Psoas muscle (tissue), 8 donors: Measurements from ENCODE around the gene MYO1C. TPM values are rescaled to one million over a fixed set of nuclear protein-coding genes. Genes with fewer than 3 reads are reported as not detected.

Source experiments
- ATAC-seq, 4 donors: fragments of 200-7000 bp; cut with Tn5 transposase; one replicate each; pipeline ENCODE4 v1.9.1; 2020; ENCODE audit warnings: moderate library complexity in 3 of 4, mild to moderate bottlenecking in 2 of 4
- DNase-seq, 2 donors: peaks; one replicate each; pipeline ENCODE4 v3.0.0-alpha.2; 2020
- H3K27ac ChIP-seq: fragments of 200-600 bp; one replicate; pipeline ENCODE4 v1.8.0; 2022
- H3K27me3 ChIP-seq, 3 donors: fragments of 200-600 bp in 1 of 3; one replicate each; pipeline versions ENCODE4 v1.6.1 to v1.8.0; 2013 to 2022; ENCODE audit warnings: low read length in 2 of 3, mild to moderate bottlenecking in 2 of 3, moderate library complexity in 1 of 3; ENCODE audit not compliant: insufficient read depth in 3 of 3
- H3K36me3 ChIP-seq, 2 donors: fragments of 200-600 bp in 1 of 2; one replicate each; pipeline versions ENCODE4 v1.6.1 to v1.8.0; 2013 to 2022; ENCODE audit warnings: low read depth in 1 of 2, mild to moderate bottlenecking in 1 of 2, moderate library complexity in 1 of 2; ENCODE audit not compliant: insufficient read depth in 1 of 2
- H3K4me1 ChIP-seq: fragments of 200-600 bp; one replicate; pipeline ENCODE4 v1.8.0; 2022
- H3K4me3 ChIP-seq: fragments of 200-600 bp; one replicate; pipeline ENCODE4 v1.8.0; 2022; ENCODE audit warnings: mild to moderate bottlenecking
- H3K9me3 ChIP-seq: fragments of 200-600 bp; one replicate; pipeline ENCODE4 v1.8.0; 2022
- WGBS, 3 donors: extraction: QIAGEN DNeasy Blood & Tissue Kit; methylation state at CpG; one replicate each; pipeline versions ENCODE4 v1.1.6 to v1.1.7; 2013; 5-methylcytosine and 5-hydroxymethylcytosine counted together
- intact Hi-C, 2 donors: fragments of 100-400 bp; cut with DNase I; formaldehyde crosslinking; loops; one replicate each; pipeline versions ENCODE4 v1.11.0 to v1.14.2; 2022
- long read RNA-seq, 2 donors: library from polyadenylated mRNA; unstranded; transcript quantifications; one replicate each; pipeline ENCODE4 v2.0.0, GENCODE V29; 2021
- polyA plus RNA-seq, 3 donors: library from polyadenylated mRNA; stranded (reverse); fragments of 200-250 nt; gene quantifications; one replicate each; pipeline ENCODE4 v1.2.3, GENCODE V29; 2013
- total RNA-seq, 4 donors: library from RNA; stranded (reverse); fragmentation: NEBNext Ultra II Directional in 2 of 4; extraction: Animal tissue kit (Norgen Biotek cat#: 25700) in 2 of 4; gene quantifications; one replicate each; pipeline versions ENCODE4 v1.2.1 to v1.2.4, GENCODE V29; 2021 to 2023
- TF ChIP-seq, protein P1 (sequence below): fragments of 200-600 bp; IDR thresholded peaks from one replicate; pipeline ENCODE4 v1.8.0; 2022; ENCODE audit warnings: antibody characterized with exemption
- donor health status: healthy with polysubstance abuse.
- donor health status: DM: no; HTN: no; CAD: no; lungs with moderate emphysema.
- donor health status: Bipolar disorder and iron deficiency.
- donor health status: healthy.
- donor health status: DM: yes; HTN: yes; CAD: no.
- donor health status: DM: no; HTN: no; CAD: no.
- donor health status: DM: no; HTN: no; CAD: no.
- donor health status: DM: yes; HTN: yes; CAD: no.

MYO1C gene, protein sequence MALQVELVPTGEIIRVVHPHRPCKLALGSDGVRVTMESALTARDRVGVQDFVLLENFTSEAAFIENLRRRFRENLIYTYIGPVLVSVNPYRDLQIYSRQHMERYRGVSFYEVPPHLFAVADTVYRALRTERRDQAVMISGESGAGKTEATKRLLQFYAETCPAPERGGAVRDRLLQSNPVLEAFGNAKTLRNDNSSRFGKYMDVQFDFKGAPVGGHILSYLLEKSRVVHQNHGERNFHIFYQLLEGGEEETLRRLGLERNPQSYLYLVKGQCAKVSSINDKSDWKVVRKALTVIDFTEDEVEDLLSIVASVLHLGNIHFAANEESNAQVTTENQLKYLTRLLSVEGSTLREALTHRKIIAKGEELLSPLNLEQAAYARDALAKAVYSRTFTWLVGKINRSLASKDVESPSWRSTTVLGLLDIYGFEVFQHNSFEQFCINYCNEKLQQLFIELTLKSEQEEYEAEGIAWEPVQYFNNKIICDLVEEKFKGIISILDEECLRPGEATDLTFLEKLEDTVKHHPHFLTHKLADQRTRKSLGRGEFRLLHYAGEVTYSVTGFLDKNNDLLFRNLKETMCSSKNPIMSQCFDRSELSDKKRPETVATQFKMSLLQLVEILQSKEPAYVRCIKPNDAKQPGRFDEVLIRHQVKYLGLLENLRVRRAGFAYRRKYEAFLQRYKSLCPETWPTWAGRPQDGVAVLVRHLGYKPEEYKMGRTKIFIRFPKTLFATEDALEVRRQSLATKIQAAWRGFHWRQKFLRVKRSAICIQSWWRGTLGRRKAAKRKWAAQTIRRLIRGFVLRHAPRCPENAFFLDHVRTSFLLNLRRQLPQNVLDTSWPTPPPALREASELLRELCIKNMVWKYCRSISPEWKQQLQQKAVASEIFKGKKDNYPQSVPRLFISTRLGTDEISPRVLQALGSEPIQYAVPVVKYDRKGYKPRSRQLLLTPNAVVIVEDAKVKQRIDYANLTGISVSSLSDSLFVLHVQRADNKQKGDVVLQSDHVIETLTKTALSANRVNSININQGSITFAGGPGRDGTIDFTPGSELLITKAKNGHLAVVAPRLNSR
- total RNA-seq, result 10 to 100 TPM; 68.1 to 82.7 (median 73.2) TPM
- 10 to 100 TPM; 24.0 to 32.7 (median 28.4) TPM for polyA plus RNA-seq
- long read RNA-seq, donor 1, full-length matches to known transcripts, result 48 of 78 reads
- long read RNA-seq, donor 1, partial matches to known transcripts, result 18 of 78 reads
- long read RNA-seq, donor 1, other reads (novel, unspliced or antisense), result 12 of 78 reads
- long read RNA-seq, donor 2, full-length matches to known transcripts, result 65 of 115 reads
- long read RNA-seq, donor 2, partial matches to known transcripts, result 31 of 115 reads
- long read RNA-seq, donor 2, other reads (novel, unspliced or antisense), result 19 of 115 reads

DNA sequence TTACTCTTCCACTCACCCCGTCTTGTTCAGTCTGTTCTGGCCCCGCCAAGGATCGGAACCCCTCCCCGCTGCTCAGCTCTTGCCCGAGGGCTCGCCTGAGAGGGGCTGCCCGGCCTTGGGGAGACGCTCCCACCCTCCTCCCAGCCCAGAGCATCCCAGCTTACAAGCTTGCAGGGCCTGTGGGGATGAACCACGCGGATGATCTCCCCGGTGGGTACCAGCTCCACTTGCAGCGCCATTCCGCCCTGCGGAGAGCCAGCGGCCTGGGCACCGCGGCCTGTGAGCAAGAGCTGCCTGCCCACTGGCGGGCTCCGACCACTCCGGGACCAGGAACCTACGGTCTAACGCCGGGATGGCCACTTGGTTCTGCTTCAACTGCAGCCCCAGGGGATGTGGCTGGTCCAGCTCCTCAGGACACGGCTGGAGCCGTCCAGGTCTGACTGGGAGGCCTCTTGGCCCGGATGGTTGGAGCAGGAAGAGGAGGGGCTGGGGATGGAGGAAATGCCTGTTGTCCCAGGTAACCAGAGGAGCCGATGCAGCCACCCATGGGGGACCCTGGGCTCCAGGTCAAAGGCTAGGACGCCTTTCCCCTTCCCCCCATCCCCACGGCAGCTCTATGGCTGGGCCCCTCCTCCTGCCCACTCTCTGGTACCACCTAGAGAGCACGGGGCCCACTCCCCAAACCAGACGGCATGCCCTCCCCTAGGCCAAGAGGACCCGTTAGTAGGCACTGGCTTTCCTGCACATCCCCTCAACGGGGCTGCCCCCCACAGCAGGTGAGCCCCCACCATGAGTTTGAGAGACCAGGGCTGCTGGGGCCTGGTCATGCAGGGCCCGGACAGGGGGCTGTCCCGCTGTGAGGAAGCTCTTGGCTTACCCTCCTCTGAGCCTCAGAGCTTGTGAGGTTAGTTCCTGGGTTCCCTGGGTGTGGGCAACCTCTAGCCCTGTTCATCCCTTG is at the start of gene MYO1C:
Gene MYO1C, minus strand, starts transcription at position 438 of the 958 bp plus-strand sequence. Its CDS starts 199 bp downstream, at position 239.
- ATAC-seq, result no peak
- H3K9me3 ChIP-seq, result no peaks in the 10 kb centered on the region
- 65 to 73% (median 70%) methylated on average over 33 to 35 of the region's 35 CpGs for WGBS, 3 donors
- intact Hi-C loops, result no loop called here
- H3K27ac ChIP-seq, result peak within 1 kb of the TSS; percentile 77
- peak in 1 of 2 donors; percentile 51 for DNase-seq
- peaks cover 0 to 16% of the 10 kb centered on the region in 2 donors for H3K36me3 ChIP-seq
- peaks cover 70% of the 10 kb centered on the region for H3K4me1 ChIP-seq
- peak within 1 kb of the TSS; percentile 70 for H3K4me3 ChIP-seq
- no peaks in the 10 kb centered on the region for H3K27me3 ChIP-seq
- TF ChIP-seq, protein P1, sequence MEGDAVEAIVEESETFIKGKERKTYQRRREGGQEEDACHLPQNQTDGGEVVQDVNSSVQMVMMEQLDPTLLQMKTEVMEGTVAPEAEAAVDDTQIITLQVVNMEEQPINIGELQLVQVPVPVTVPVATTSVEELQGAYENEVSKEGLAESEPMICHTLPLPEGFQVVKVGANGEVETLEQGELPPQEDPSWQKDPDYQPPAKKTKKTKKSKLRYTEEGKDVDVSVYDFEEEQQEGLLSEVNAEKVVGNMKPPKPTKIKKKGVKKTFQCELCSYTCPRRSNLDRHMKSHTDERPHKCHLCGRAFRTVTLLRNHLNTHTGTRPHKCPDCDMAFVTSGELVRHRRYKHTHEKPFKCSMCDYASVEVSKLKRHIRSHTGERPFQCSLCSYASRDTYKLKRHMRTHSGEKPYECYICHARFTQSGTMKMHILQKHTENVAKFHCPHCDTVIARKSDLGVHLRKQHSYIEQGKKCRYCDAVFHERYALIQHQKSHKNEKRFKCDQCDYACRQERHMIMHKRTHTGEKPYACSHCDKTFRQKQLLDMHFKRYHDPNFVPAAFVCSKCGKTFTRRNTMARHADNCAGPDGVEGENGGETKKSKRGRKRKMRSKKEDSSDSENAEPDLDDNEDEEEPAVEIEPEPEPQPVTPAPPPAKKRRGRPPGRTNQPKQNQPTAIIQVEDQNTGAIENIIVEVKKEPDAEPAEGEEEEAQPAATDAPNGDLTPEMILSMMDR, result no peak

DNA sequence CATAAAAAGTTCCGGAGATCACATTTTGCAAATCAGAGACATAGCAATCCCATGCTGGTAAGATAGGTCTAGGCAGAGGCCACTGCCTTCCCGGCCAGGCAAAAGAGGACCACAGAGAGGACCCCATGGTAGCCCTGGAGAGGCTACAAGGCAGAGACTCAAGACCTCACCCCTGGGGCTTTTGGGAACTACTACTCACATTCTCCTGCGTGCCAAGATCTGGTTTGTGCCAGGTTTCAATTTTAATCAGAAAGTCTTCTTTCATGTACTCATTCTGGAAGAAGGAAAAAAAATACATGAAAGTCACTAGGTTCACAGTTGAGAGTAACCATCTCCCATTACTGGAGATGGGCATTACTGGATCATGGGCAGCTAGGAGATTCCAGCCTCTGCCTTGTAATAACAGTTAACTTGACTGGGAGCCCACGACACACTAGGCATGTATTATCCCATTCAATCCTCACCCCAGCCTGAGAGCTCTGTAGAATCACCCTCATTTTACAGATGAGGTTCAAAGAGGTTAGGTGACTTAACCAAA is 49.0 kb upstream of the MYO1C start:
- 95 to 97% (median 96%) methylated on average over 4 of the region's 4 CpGs for WGBS, 3 donors
- DNase-seq, result no peak
- H3K36me3 ChIP-seq, result peaks cover 2 to 97% of the 10 kb centered on the region in 2 donors
- H3K27ac ChIP-seq, result no peak overlapping the region
- TF ChIP-seq, protein P1, result no peak
- H3K9me3 ChIP-seq, result no peaks in the 10 kb centered on the region
- H3K27me3 ChIP-seq, result no peaks in the 10 kb centered on the region
- no peak for ATAC-seq
- intact Hi-C loops, result no loop called here
- H3K4me1 ChIP-seq, result no peaks in the 10 kb centered on the region
- H3K4me3 ChIP-seq, result no peak overlapping the region

DNA sequence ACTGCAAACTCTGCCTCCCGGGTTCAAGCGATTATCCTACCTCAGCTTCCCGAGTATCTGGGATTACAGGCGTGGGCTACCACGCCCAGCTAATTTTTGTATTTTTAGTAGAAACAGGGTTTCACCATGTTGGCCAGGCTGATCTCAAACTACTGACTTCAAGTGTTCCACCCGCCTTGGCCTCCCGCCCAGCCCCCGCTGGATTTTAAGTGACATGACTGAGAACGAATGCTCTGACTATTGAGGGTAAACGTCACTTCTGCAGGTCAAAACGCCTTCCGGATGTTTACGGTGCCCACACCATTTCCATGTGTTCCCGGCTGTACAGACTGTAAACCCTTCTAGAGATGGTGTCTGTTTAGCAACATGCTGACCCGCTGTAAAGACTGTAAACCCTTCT is 47.3 kb upstream of the MYO1C start:
- WGBS, 3 donors, result 91 to 94% (median 93%) methylated on average over 15 of the region's 15 CpGs
- Histone ChIP-seq H3K27me3 (no peaks in the 10 kb centered on the region), H3K4me1 (no peaks in the 10 kb centered on the region), H3K27ac (no peak overlapping the region), H3K36me3 (peaks cover 2 to 97% of the 10 kb centered on the region in 2 donors), H3K9me3 (no peaks in the 10 kb centered on the region), H3K4me3 (no peak overlapping the region)
- no peak for ATAC-seq
- no peak for DNase-seq
- TF ChIP-seq, protein P1, result no peak
- intact Hi-C loops, result no loop called here
